Measurements from ENCODE around the gene HELZ2.
A peak's percentile ranks its signal among the peaks of the same experiment; 100 is the strongest.

DNA sequence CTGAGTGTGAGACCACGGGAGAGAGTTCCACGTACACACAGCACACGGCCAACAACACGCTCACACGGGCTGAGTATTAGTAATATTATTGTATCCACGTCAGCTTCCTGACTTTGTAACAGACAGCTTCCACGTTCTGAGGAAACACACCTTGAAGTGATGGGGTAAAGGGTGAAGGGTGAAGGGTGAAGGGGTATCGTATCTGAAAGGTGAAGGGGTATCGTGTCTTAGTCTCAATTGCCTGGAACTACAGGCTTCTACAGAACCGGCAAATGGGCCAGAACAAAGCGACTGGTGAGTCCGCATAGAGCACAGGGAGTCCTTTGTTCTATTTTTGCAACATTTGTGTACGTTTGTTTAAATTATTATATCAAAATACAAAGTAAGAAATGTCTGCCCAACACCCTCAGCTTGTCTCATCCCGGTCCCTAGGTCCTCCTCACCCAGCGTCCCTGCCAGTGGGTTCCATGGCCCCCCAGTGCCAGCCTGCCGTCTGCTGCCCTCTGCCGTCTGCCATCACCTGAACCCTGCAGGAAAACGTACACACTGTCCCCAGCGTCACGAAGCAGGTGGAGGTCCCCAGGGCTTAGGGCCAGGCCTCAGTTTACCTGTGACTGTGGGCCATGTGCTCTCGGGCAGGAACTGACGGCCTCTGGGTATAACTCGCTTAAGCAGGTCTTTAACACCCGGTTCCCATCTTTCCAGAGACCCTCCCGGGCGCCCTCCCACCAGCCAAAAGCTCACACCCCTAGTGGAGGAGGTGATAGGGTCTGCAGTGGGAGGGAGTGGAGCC, 4.4 kb upstream of the HELZ2 start:
- TF ChIP-seq, protein P1, sequence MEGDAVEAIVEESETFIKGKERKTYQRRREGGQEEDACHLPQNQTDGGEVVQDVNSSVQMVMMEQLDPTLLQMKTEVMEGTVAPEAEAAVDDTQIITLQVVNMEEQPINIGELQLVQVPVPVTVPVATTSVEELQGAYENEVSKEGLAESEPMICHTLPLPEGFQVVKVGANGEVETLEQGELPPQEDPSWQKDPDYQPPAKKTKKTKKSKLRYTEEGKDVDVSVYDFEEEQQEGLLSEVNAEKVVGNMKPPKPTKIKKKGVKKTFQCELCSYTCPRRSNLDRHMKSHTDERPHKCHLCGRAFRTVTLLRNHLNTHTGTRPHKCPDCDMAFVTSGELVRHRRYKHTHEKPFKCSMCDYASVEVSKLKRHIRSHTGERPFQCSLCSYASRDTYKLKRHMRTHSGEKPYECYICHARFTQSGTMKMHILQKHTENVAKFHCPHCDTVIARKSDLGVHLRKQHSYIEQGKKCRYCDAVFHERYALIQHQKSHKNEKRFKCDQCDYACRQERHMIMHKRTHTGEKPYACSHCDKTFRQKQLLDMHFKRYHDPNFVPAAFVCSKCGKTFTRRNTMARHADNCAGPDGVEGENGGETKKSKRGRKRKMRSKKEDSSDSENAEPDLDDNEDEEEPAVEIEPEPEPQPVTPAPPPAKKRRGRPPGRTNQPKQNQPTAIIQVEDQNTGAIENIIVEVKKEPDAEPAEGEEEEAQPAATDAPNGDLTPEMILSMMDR (conservative IDR thresholded peaks at IDR 0.05; ENCODE audit: low read depth in 2 of 2): peak in 1 of 2 experiments; percentile 47; a peak in 2 of 4 replicates
- TF ChIP-seq NANOG (IDR thresholded peaks at IDR 0.05; ENCODE audit: borderline replicate concordance): no peak
- TF ChIP-seq, protein P2, sequence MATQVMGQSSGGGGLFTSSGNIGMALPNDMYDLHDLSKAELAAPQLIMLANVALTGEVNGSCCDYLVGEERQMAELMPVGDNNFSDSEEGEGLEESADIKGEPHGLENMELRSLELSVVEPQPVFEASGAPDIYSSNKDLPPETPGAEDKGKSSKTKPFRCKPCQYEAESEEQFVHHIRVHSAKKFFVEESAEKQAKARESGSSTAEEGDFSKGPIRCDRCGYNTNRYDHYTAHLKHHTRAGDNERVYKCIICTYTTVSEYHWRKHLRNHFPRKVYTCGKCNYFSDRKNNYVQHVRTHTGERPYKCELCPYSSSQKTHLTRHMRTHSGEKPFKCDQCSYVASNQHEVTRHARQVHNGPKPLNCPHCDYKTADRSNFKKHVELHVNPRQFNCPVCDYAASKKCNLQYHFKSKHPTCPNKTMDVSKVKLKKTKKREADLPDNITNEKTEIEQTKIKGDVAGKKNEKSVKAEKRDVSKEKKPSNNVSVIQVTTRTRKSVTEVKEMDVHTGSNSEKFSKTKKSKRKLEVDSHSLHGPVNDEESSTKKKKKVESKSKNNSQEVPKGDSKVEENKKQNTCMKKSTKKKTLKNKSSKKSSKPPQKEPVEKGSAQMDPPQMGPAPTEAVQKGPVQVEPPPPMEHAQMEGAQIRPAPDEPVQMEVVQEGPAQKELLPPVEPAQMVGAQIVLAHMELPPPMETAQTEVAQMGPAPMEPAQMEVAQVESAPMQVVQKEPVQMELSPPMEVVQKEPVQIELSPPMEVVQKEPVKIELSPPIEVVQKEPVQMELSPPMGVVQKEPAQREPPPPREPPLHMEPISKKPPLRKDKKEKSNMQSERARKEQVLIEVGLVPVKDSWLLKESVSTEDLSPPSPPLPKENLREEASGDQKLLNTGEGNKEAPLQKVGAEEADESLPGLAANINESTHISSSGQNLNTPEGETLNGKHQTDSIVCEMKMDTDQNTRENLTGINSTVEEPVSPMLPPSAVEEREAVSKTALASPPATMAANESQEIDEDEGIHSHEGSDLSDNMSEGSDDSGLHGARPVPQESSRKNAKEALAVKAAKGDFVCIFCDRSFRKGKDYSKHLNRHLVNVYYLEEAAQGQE (IDR thresholded peaks at IDR 0.05; ENCODE audit: unreplicated experiment): no peak
- no peak for TF ChIP-seq POLR2AphosphoS5 (IDR thresholded peaks at IDR 0.05; ENCODE audit: low read depth)
- TF ChIP-seq CREB1 (CRISPR knock-in tag; IDR thresholded peaks at IDR 0.05; ENCODE audit: low read depth): no peak
- no peak for TF ChIP-seq EZH2 (IDR thresholded peaks at IDR 0.05; ENCODE audit: low read depth, unreplicated experiment)
- TF ChIP-seq, protein P3, sequence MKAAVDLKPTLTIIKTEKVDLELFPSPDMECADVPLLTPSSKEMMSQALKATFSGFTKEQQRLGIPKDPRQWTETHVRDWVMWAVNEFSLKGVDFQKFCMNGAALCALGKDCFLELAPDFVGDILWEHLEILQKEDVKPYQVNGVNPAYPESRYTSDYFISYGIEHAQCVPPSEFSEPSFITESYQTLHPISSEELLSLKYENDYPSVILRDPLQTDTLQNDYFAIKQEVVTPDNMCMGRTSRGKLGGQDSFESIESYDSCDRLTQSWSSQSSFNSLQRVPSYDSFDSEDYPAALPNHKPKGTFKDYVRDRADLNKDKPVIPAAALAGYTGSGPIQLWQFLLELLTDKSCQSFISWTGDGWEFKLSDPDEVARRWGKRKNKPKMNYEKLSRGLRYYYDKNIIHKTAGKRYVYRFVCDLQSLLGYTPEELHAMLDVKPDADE (IDR thresholded peaks at IDR 0.05): no peak
- no peak for TF ChIP-seq JUNB (IDR thresholded peaks at IDR 0.05; ENCODE audit: unreplicated experiment)
- TF ChIP-seq ZNF331 (CRISPR knock-in tag; IDR thresholded peaks at IDR 0.05; ENCODE audit: low read depth): no peak
- no peak for TF ChIP-seq ZNF114 (CRISPR knock-in tag; IDR thresholded peaks at IDR 0.05)
- TF ChIP-seq EZH2phosphoT487 (IDR thresholded peaks at IDR 0.05; ENCODE audit: unreplicated experiment): no peak
- TF ChIP-seq STAT1 (IDR thresholded peaks at IDR 0.05; ENCODE audit: unreplicated experiment): no peak
- TF ChIP-seq, protein P4, sequence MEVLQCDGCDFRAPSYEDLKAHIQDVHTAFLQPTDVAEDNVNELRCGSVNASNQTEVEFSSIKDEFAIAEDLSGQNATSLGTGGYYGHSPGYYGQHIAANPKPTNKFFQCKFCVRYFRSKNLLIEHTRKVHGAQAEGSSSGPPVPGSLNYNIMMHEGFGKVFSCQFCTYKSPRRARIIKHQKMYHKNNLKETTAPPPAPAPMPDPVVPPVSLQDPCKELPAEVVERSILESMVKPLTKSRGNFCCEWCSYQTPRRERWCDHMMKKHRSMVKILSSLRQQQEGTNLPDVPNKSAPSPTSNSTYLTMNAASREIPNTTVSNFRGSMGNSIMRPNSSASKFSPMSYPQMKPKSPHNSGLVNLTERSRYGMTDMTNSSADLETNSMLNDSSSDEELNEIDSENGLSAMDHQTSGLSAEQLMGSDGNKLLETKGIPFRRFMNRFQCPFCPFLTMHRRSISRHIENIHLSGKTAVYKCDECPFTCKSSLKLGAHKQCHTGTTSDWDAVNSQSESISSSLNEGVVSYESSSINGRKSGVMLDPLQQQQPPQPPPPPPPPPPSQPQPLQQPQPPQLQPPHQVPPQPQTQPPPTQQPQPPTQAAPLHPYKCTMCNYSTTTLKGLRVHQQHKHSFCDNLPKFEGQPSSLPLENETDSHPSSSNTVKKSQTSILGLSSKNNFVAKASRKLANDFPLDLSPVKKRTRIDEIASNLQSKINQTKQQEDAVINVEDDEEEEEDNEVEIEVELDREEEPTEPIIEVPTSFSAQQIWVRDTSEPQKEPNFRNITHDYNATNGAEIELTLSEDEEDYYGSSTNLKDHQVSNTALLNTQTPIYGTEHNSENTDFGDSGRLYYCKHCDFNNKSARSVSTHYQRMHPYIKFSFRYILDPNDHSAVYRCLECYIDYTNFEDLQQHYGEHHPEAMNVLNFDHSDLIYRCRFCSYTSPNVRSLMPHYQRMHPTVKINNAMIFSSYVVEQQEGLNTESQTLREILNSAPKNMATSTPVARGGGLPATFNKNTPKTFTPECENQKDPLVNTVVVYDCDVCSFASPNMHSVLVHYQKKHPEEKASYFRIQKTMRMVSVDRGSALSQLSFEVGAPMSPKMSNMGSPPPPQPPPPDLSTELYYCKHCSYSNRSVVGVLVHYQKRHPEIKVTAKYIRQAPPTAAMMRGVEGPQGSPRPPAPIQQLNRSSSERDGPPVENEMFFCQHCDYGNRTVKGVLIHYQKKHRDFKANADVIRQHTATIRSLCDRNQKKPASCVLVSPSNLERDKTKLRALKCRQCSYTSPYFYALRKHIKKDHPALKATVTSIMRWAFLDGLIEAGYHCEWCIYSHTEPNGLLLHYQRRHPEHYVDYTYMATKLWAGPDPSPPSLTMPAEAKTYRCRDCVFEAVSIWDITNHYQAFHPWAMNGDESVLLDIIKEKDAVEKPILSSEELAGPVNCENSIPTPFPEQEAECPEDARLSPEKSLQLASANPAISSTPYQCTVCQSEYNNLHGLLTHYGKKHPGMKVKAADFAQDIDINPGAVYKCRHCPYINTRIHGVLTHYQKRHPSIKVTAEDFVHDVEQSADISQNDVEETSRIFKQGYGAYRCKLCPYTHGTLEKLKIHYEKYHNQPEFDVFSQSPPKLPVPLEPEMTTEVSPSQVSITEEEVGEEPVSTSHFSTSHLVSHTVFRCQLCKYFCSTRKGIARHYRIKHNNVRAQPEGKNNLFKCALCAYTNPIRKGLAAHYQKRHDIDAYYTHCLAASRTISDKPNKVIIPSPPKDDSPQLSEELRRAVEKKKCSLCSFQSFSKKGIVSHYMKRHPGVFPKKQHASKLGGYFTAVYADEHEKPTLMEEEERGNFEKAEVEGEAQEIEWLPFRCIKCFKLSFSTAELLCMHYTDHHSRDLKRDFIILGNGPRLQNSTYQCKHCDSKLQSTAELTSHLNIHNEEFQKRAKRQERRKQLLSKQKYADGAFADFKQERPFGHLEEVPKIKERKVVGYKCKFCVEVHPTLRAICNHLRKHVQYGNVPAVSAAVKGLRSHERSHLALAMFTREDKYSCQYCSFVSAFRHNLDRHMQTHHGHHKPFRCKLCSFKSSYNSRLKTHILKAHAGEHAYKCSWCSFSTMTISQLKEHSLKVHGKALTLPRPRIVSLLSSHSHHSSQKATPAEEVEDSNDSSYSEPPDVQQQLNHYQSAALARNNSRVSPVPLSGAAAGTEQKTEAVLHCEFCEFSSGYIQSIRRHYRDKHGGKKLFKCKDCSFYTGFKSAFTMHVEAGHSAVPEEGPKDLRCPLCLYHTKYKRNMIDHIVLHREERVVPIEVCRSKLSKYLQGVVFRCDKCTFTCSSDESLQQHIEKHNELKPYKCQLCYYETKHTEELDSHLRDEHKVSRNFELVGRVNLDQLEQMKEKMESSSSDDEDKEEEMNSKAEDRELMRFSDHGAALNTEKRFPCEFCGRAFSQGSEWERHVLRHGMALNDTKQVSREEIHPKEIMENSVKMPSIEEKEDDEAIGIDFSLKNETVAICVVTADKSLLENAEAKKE (CRISPR knock-in tag; IDR thresholded peaks at IDR 0.05): no peak
